ENCODE measurements around the gene SLC22A23. TPM values are rescaled to one million over a fixed set of nuclear protein-coding genes. Genes with fewer than 3 reads are reported as not detected.
A peak's percentile ranks its signal among the peaks of the same experiment; 100 is the strongest.

The SLC22A23 gene
- total and polyA plus RNA-seq, 2 of the 4 experiments (the other 2 are of a cell fraction): 0.72 to 1.6 TPM

DNA sequence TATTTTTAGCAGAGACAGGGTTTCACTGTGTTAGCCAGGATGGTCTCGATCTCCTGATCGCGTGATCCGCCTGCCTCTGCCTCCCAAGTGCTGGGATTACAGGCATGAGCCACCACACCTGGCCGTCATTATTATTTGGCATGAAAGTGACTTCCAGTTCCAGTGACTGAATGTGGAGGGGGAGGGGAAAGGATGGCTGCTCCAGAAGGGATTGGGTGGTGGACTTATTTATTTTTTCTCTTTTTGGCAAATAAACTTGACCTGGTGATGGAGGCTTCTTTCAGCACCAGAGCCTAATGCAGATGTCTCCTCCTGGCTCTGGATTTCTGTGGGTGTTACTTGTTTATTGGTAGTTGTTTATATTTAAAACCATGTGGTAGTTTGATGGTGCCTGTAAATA, 16.9 kb upstream of the SLC22A23 start:
- Histone ChIP-seq H3K4me3 (ENCODE audit: insufficient read depth, low read depth, low read length) (no peak overlapping the region), H2BK120ac (ENCODE audit: low read depth, low read length) (no peak overlapping the region), H3K27ac (ENCODE audit: insufficient read depth, low read length) (no peak overlapping the region), H2BK15ac (ENCODE audit: low read depth, low read length) (no peak overlapping the region), H4K91ac (ENCODE audit: insufficient read depth, low read depth, low read length) (no peak overlapping the region), H3K9ac (ENCODE audit: low read depth, low read length) (no peak overlapping the region), H3K9me1 (ENCODE audit: insufficient read depth, low read length) (no peaks in the 10 kb centered on the region), H3K4me1 (ENCODE audit: control insufficient read depth, insufficient read depth, low read length) (peaks cover 5% of the 10 kb centered on the region), H3K18ac (ENCODE audit: low read depth, low read length) (no peak overlapping the region), H3K23ac (ENCODE audit: low read depth, low read length) (no peak overlapping the region), H3K9me3 (ENCODE audit: control insufficient read depth, insufficient read depth, low read length) (no peaks in the 10 kb centered on the region), H2BK20ac (ENCODE audit: low read depth, low read length) (0 out of 2 replicates have a peak overlapping the region, but pooled peaks have one; percentile 42), H2AFZ (replicated peaks; ENCODE audit: low read length, poor library complexity) (no peak overlapping the region), H3K4ac (ENCODE audit: low read depth, low read length) (no peak overlapping the region), H2BK5ac (ENCODE audit: low read depth, low read length, poor library complexity, severe bottlenecking) (no peak overlapping the region), H4K5ac (ENCODE audit: low read depth, low read length) (no peak overlapping the region), H3K79me1 (ENCODE audit: low read depth in 1 of 2, low read length in 2 of 2) (no peaks in the 10 kb centered on the region), H3K4me2 (ENCODE audit: low read depth, low read length) (no peak overlapping the region), H4K8ac (ENCODE audit: low read depth in 2 of 2, low read length in 2 of 2) (no peak overlapping the region), H3K14ac (replicated peaks; ENCODE audit: low read depth, low read length) (no peak overlapping the region), H3K36me3 (ENCODE audit: control insufficient read depth, insufficient read depth, low read length) (no peaks in the 10 kb centered on the region), H2AK5ac (ENCODE audit: low read depth, low read length) (no peak overlapping the region), H3K27me3 (ENCODE audit: control insufficient read depth, insufficient read depth, low read length) (peaks cover 14% of the 10 kb centered on the region), H4K20me1 (ENCODE audit: insufficient read depth, low read length) (no peaks in the 10 kb centered on the region), H3K56ac (ENCODE audit: extremely low read depth, insufficient read depth, low read length) (no peak overlapping the region), H2AK9ac (replicated peaks; ENCODE audit: low read depth, low read length, poor library complexity) (no peak overlapping the region)
- ChIA-PET CTCF (interaction anchor here (1.1 to 1.7 kb wide), 2 partner anchors 10 to 63 kb away, joined by 4 read pairs; no protein-coding TSS in a partner anchor), POLR2A (ENCODE audit: unreplicated experiment) (no interaction called here)
- no peak for ATAC-seq (ENCODE audit: low read depth)
- dilution Hi-C loops (cut with HindIII; ENCODE audit: low sequenced_read_pairs, unreplicated experiment) (no loop called here), intact Hi-C loops (cut with micrococcal nuclease) (no loop called here), in situ Hi-C loops (cut with MboI; ENCODE audit: low sequenced_read_pairs) (no loop called here)
- WGBS, 2 experiments (ENCODE audit: extremely low coverage in 2 of 2, insufficient read length in 1 of 2): 80% methylated on average over 3 of the region's 5 CpGs; no CpG with 5 or more reads in 1 of the 2 experiments
- no TSS peak for BruUV-seq (replicated peaks)
- no peak for DNase-seq
- no peak for TF ChIP-seq SMC3 (IDR thresholded peaks at IDR 0.05; ENCODE audit: low read depth, low read length)
- no peak for TF ChIP-seq BHLHE40 (IDR thresholded peaks at IDR 0.05; ENCODE audit: low read depth, low read length)
- TF ChIP-seq MAFK (IDR thresholded peaks at IDR 0.05; ENCODE audit: low read depth, low read length): no peak
- no peak for TF ChIP-seq CHD1 (IDR thresholded peaks at IDR 0.05; ENCODE audit: low read depth, low read length)
- TF ChIP-seq, protein P1, sequence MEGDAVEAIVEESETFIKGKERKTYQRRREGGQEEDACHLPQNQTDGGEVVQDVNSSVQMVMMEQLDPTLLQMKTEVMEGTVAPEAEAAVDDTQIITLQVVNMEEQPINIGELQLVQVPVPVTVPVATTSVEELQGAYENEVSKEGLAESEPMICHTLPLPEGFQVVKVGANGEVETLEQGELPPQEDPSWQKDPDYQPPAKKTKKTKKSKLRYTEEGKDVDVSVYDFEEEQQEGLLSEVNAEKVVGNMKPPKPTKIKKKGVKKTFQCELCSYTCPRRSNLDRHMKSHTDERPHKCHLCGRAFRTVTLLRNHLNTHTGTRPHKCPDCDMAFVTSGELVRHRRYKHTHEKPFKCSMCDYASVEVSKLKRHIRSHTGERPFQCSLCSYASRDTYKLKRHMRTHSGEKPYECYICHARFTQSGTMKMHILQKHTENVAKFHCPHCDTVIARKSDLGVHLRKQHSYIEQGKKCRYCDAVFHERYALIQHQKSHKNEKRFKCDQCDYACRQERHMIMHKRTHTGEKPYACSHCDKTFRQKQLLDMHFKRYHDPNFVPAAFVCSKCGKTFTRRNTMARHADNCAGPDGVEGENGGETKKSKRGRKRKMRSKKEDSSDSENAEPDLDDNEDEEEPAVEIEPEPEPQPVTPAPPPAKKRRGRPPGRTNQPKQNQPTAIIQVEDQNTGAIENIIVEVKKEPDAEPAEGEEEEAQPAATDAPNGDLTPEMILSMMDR (conservative IDR thresholded peaks at IDR 0.05; ENCODE audit: low read depth, low read length): no peak
- TF ChIP-seq POLR2A (IDR thresholded peaks at IDR 0.05; ENCODE audit: low read depth, low read length): no peak
- TF ChIP-seq CEBPB (IDR thresholded peaks at IDR 0.05; ENCODE audit: low read depth, low read length): no peak
- TF ChIP-seq FOS (IDR thresholded peaks at IDR 0.05; ENCODE audit: low read depth, low read length): no peak
- TF ChIP-seq MXI1 (IDR thresholded peaks at IDR 0.05; ENCODE audit: borderline replicate concordance, low read depth, low read length): no peak
- TF ChIP-seq NFE2L2 (IDR thresholded peaks at IDR 0.05; ENCODE audit: low read depth, low read length): no peak
- TF ChIP-seq, protein P2, sequence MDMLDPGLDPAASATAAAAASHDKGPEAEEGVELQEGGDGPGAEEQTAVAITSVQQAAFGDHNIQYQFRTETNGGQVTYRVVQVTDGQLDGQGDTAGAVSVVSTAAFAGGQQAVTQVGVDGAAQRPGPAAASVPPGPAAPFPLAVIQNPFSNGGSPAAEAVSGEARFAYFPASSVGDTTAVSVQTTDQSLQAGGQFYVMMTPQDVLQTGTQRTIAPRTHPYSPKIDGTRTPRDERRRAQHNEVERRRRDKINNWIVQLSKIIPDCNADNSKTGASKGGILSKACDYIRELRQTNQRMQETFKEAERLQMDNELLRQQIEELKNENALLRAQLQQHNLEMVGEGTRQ (IDR thresholded peaks at IDR 0.05; ENCODE audit: low read depth, low read length): no peak
- no peak for TF ChIP-seq RAD21 (IDR thresholded peaks at IDR 0.05; ENCODE audit: low read length)
- TF ChIP-seq, protein P3, sequence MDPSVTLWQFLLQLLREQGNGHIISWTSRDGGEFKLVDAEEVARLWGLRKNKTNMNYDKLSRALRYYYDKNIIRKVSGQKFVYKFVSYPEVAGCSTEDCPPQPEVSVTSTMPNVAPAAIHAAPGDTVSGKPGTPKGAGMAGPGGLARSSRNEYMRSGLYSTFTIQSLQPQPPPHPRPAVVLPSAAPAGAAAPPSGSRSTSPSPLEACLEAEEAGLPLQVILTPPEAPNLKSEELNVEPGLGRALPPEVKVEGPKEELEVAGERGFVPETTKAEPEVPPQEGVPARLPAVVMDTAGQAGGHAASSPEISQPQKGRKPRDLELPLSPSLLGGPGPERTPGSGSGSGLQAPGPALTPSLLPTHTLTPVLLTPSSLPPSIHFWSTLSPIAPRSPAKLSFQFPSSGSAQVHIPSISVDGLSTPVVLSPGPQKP (IDR thresholded peaks at IDR 0.05; ENCODE audit: borderline replicate concordance, low read depth, low read length): no peak
- no peak for TF ChIP-seq MAZ (IDR thresholded peaks at IDR 0.05; ENCODE audit: borderline replicate concordance, low read depth, low read length)
- TF ChIP-seq RCOR1 (IDR thresholded peaks at IDR 0.05; ENCODE audit: insufficient replicate concordance, low read length): no peak
- no peak for TF ChIP-seq RFX5 (IDR thresholded peaks at IDR 0.05; ENCODE audit: low read depth, low read length)
